Activated B cell treated with CpG ODN at 0.5 μM for 24 hours (primary cell): Measurements from ENCODE around the gene CD200R1. TPM values are rescaled to one million over a fixed set of nuclear protein-coding genes. Genes with fewer than 3 reads are reported as not detected.

Experiments
- ATAC-seq: fragments of 200-7000 bp; cut with Tn5 transposase; one replicate; pipeline ENCODE4 v1.10.0; 2021; ENCODE audit warnings: low read depth, mild to moderate bottlenecking, moderate library complexity
- CTCF ChIA-PET: fragments of 350-600 bp; sonication (Branson Sonifier 250); formaldehyde crosslinking; loops from one replicate; lab custom pipeline; 2021; ENCODE audit warnings: antibody characterized with exemption; lab: Charles Lee
- POLR2A ChIA-PET: fragments of 350-600 bp; sonication (Branson Sonifier 250); formaldehyde crosslinking; loops from one replicate; lab custom pipeline; 2021; ENCODE audit warnings: antibody characterized with exemption; lab: Charles Lee
- DNase-seq: peaks from one replicate; pipeline ENCODE4 v3.0.0; 2022
- H3K27ac Mint-ChIP-seq: one replicate; pipeline ENCODE4 v1.8.0; 2020; ENCODE audit warnings: mixed read lengths
- H3K27me3 Mint-ChIP-seq: one replicate; pipeline ENCODE4 v1.8.0; 2021; ENCODE audit warnings: mixed read lengths
- H3K36me3 Mint-ChIP-seq: one replicate; pipeline ENCODE4 v1.8.0; 2021; ENCODE audit warnings: low read depth, mixed read lengths
- H3K4me1 Mint-ChIP-seq: one replicate; pipeline ENCODE4 v1.8.0; 2021; ENCODE audit warnings: mixed read lengths
- H3K4me3 Mint-ChIP-seq: one replicate; pipeline ENCODE4 v1.8.0; 2020; ENCODE audit warnings: mild to moderate bottlenecking, mixed read lengths
- H3K9me3 Mint-ChIP-seq: one replicate; pipeline ENCODE4 v1.8.0; 2020; ENCODE audit warnings: mixed read lengths
- CTCF ChIP-seq: fragments of 200-600 bp; IDR thresholded peaks from one replicate; pipeline ENCODE4 v1.8.0; 2022; ENCODE audit warnings: antibody characterized with exemption, mild to moderate bottlenecking
- intact Hi-C: fragments of 100-400 bp; cut with micrococcal nuclease; formaldehyde crosslinking; loops from one replicate; pipeline ENCODE4 v1.15.1; 2024
- total RNA-seq: library from RNA; stranded (reverse); gene quantifications from 2 replicates; pipeline ENCODE4 v1.2.3, GENCODE V29; 2022

Gene CD200R1
- total RNA-seq, 1 donor from 2014 or later, result 3.3 TPM

DNA sequence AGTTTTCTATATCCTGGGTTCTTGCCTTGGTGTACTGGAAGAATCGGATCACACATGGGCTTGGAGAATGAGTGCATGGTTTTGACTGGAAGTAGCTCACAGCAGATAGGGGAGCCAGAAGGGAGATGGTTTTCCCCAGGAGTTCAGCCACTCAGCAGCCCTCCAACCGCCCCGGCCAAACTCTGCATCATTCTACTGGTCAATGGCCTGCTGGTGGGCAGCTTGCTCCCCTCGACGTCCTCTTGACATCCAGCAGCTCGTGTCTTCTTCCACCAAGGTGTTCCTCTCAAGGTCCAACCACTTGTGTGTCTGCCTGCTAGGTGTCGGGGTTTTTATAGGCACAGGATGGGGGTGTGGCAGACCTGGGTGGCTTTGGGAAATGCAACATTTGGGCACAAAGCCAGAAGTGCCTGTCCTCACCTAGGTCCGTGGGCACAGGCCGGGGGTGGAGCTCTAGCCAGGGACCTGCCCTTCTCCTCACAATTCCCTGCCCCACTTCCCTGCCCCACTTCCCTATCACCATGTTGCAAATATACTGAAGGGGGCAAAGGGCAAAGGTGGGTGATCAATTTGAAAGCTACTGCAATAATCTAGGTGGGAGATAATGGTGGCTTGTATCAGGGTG is 12.9 kb upstream of the CD200R1 start:
- peak overlapping the region; percentile 22 for H3K27ac Mint-ChIP-seq
- H3K27me3 Mint-ChIP-seq, result no peaks in the 10 kb centered on the region
- CTCF ChIA-PET, result interaction anchor here (0.8 to 1.7 kb wide), 5 partner anchors 9 to 345 kb away, joined by 3 to 5 read pairs (median 3); no protein-coding TSS in a partner anchor
- ATAC-seq, result no peak
- intact Hi-C loops, result no loop called here
- no peaks in the 10 kb centered on the region for H3K9me3 Mint-ChIP-seq
- no peak for TF ChIP-seq CTCF
- H3K4me3 Mint-ChIP-seq, result no peak overlapping the region
- DNase-seq, result no peak
- H3K4me1 Mint-ChIP-seq, result peaks cover 47% of the 10 kb centered on the region
- H3K36me3 Mint-ChIP-seq, result no peaks in the 10 kb centered on the region
- POLR2A ChIA-PET, result interaction anchor here (1.1 to 1.2 kb wide), 2 partner anchors 13 to 31 kb away, joined by 3 read pairs; partner anchors contain the start of gene CD200R1

GRCh38 chr3:112984485-112984884 is 9.6 kb upstream of the CD200R1 start:
- intact Hi-C loops, result no loop called here
- no peaks in the 10 kb centered on the region for H3K9me3 Mint-ChIP-seq
- TF ChIP-seq CTCF, result no peak
- no peak for ATAC-seq
- no peaks in the 10 kb centered on the region for H3K36me3 Mint-ChIP-seq
- peak overlapping the region; percentile 16 for H3K27ac Mint-ChIP-seq
- CTCF ChIA-PET, result interaction anchor here (2.0 to 5.3 kb wide), 2 partner anchors 250 to 342 kb away, joined by 8 to 34 read pairs; no protein-coding TSS in a partner anchor
- POLR2A ChIA-PET, result interaction anchor here (1.4 kb wide), 1 partner anchor 17 kb away, joined by 3 read pairs; no protein-coding TSS in a partner anchor
- H3K27me3 Mint-ChIP-seq, result no peaks in the 10 kb centered on the region
- no peak overlapping the region for H3K4me3 Mint-ChIP-seq
- H3K4me1 Mint-ChIP-seq, result peaks cover 44% of the 10 kb centered on the region
- no peak for DNase-seq

DNA sequence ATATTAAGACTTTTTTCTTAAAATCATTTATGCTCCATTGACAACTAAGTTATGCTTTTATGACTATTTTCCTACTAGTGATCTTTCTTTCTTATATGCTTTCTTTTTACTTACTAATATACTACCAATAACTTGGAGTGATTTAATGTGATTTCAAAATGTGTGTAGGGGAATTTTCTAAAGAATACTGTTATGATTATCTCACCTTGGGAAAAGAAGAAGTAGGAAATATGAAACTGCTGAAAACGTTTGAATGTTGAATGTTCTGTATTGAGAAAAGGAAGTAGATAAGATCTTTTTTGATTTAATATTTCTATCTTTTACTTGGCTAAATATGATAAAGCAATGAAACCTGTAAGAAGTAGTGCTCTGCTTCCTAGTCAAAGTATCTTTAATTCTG is 7.8 kb upstream of the CD200R1 start:
- POLR2A ChIA-PET, result no interaction called here
- H3K27ac Mint-ChIP-seq, result peak overlapping the region; percentile 42
- ATAC-seq, result no peak

GRCh38 chr3:112980080-112980479 is 5.2 kb upstream of the CD200R1 start:
- ATAC-seq, result no peak
- Mint-ChIP-seq H3K9me3 (no peaks in the 10 kb centered on the region), H3K27me3 (no peaks in the 10 kb centered on the region), H3K36me3 (no peaks in the 10 kb centered on the region), H3K4me3 (no peak overlapping the region), H3K27ac (no peak overlapping the region), H3K4me1 (peaks cover 80% of the 10 kb centered on the region)
- no peak for TF ChIP-seq CTCF
- POLR2A ChIA-PET, result interaction anchor here (1.8 kb wide), 1 partner anchor 246 kb away, joined by 6 read pairs; no protein-coding TSS in a partner anchor
- DNase-seq, result no peak
- intact Hi-C loops, result no loop called here
- CTCF ChIA-PET, result interaction anchor here (0.9 to 4.5 kb wide), 8 partner anchors 11 to 342 kb away, joined by 3 to 159 read pairs (median 4); partner anchors contain the start of gene GTPBP8

More for the DNA sequence above, 7.8 kb upstream of the CD200R1 start:
- no peaks in the 10 kb centered on the region for H3K9me3 Mint-ChIP-seq
- H3K4me3 Mint-ChIP-seq, result peak overlapping the region; percentile 32
- no peak for DNase-seq
- H3K4me1 Mint-ChIP-seq, result peaks cover 58% of the 10 kb centered on the region
- no peaks in the 10 kb centered on the region for H3K27me3 Mint-ChIP-seq
- H3K36me3 Mint-ChIP-seq, result no peaks in the 10 kb centered on the region
- no peak for TF ChIP-seq CTCF
- CTCF ChIA-PET, result interaction anchor here (1.1 to 5.3 kb wide), 3 partner anchors 9 to 339 kb away, joined by 3 to 71 read pairs (median 34); no protein-coding TSS in a partner anchor
- intact Hi-C loops, result loop anchor here (1.0 kb wide), 1 partner anchor 8 kb away; the partner anchor contains the start of gene GTPBP8

- Mint-ChIP-seq H3K4me3 (no peak overlapping the region), H3K36me3 (no peaks in the 10 kb centered on the region), H3K27ac (no peak overlapping the region), H3K9me3 (no peaks in the 10 kb centered on the region), H3K4me1 (peaks cover 81% of the 10 kb centered on the region), H3K27me3 (no peaks in the 10 kb centered on the region)
- no peak for ATAC-seq
- intact Hi-C loops, result loop anchor here (1.0 to 5.0 kb wide), 4 partner anchors 245 to 842 kb away; no protein-coding TSS in a partner anchor
- DNase-seq, result no peak
- CTCF ChIA-PET, result interaction anchor here (0.6 to 4.5 kb wide), 26 partner anchors 8 to 404 kb away, joined by 3 to 159 read pairs (median 4); partner anchors contain the start of gene GTPBP8
- POLR2A ChIA-PET, result interaction anchor here (0.6 to 1.8 kb wide), 6 partner anchors 12 to 336 kb away, joined by 3 to 7 read pairs (median 3); partner anchors contain the start of gene GTPBP8
- TF ChIP-seq CTCF, result peak; percentile 31
Measured at GRCh38 chr3:112979244-112979832, 4.4 kb upstream of the CD200R1 start.
